Right lung (tissue), 10 donors: ENCODE data around the gene KBTBD7. TPM values are rescaled to one million over a fixed set of nuclear protein-coding genes. Genes with fewer than 3 reads are reported as not detected.

ENCODE experiments used
- DNase-seq, 2 donors: peaks; one replicate each; pipeline ENCODE4 v3.0.0-alpha.2; 2013
- long read RNA-seq, 8 donors: transcript quantifications; one replicate each; lab custom pipeline, GENCODE V29; 2026
- polyA plus RNA-seq, 5 donors: library from polyadenylated mRNA; unstranded; fragments of 120-200 nt; gene quantifications; one replicate each; pipeline versions ENCODE4 v1.2.1 to v1.2.3, GENCODE V29; 2013; ENCODE audit warnings: inconsistent platforms in 1 of 5, low replicate concordance in 1 of 5; ENCODE audit not compliant: insufficient read length in 5 of 5, insufficient read depth in 1 of 5

The KBTBD7 gene
- 10 to 100 TPM; 14.5 to 20.2 (median 17.6) TPM for polyA plus RNA-seq
- long read RNA-seq, donor 1, full-length matches to known transcripts = 37 of 37 reads
- long read RNA-seq, donor 1, partial matches to known transcripts = 0 of 37 reads
- long read RNA-seq, donor 1, other reads (novel, unspliced or antisense) = 0 of 37 reads
- long read RNA-seq, donor 2, full-length matches to known transcripts = 9 of 9 reads
- long read RNA-seq, donor 2, partial matches to known transcripts = 0 of 9 reads
- long read RNA-seq, donor 2, other reads (novel, unspliced or antisense) = 0 of 9 reads
- long read RNA-seq, donor 3, full-length matches to known transcripts = 28 of 28 reads
- long read RNA-seq, donor 3, partial matches to known transcripts = 0 of 28 reads
- long read RNA-seq, donor 3, other reads (novel, unspliced or antisense) = 0 of 28 reads
- long read RNA-seq, donor 4, full-length matches to known transcripts = 16 of 16 reads
- long read RNA-seq, donor 4, partial matches to known transcripts = 0 of 16 reads
- long read RNA-seq, donor 4, other reads (novel, unspliced or antisense) = 0 of 16 reads
- long read RNA-seq, donor 5, full-length matches to known transcripts = 20 of 20 reads
- long read RNA-seq, donor 5, partial matches to known transcripts = 0 of 20 reads
- long read RNA-seq, donor 5, other reads (novel, unspliced or antisense) = 0 of 20 reads
- long read RNA-seq, donor 6, full-length matches to known transcripts = 26 of 26 reads
- long read RNA-seq, donor 6, partial matches to known transcripts = 0 of 26 reads
- long read RNA-seq, donor 6, other reads (novel, unspliced or antisense) = 0 of 26 reads
- long read RNA-seq, donor 7, full-length matches to known transcripts = 13 of 13 reads
- long read RNA-seq, donor 7, partial matches to known transcripts = 0 of 13 reads
- long read RNA-seq, donor 7, other reads (novel, unspliced or antisense) = 0 of 13 reads
- long read RNA-seq, donor 8, full-length matches to known transcripts = 5 of 5 reads
- long read RNA-seq, donor 8, partial matches to known transcripts = 0 of 5 reads
- long read RNA-seq, donor 8, other reads (novel, unspliced or antisense) = 0 of 5 reads

DNA sequence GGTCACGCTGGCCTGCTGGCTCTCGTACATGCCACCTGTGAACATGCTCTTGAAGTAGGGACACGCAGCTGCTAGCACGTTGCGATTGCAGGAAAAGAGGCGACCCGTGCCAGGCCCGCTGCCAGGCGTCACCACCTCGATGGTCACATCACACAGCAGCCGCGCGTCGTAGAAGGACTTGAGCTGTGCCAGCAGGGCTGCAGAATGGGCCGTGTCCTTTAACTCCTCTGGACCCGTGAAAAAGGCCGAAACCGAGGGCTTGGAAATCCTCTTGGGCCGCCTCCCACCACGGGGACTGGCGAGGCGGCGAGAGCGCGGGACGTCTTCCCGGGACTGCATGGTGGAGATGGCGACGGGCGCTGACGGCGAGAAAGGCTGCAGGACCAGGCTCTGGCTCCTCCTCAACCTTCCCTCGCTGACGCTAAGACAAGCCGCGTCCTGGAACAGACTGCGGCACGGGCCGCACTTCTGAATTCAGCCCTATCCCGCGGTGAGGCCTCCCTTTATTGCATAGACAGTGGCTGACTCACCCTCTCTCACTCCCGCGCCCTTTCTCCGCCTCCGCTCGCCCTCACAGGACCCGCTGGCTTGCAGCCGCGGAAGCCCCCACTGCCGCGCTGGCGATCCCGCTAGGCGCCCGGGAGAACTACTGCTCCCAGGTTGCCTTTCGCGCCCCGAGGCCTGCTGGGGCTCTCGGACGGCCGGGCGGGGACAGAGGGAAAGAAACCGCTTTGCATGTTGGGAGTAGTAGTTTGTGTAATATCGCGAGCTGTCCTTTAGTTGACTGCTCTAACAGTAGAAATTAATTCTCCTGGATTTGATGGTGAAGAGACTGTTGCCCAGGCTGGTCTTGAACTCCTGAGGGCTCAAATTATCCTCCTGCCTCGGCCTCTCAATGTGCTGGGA is at the start of gene KBTBD7:
Gene KBTBD7, minus strand, starts transcription at position 651 of the 906 bp plus-strand sequence. Its CDS starts 312 bp downstream, at position 339.
- peak; percentile 90 to 91 for DNase-seq

- DNase-seq = no peak
These were observed 47.3 kb upstream of the KBTBD7 start for GRCh38 chr13:41241626-41242025.

DNA sequence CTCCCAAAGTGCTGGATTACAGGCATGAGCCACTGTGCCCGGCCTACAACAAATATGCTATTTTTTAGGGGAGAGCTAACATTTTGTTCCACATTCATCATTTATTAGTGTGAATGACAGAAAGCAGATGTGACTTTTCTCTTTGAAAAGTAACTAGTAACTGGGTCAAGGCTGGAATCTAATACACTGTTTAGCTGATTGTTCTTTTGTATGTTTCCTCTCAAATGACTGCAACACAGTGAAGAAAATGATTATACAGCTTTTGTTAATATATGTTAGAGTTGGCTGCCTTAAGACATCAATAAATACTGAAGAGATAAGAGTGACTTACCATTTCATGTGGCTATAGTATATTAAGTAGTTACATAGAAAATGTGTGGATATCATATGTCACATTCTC is 42.0 kb upstream of the KBTBD7 start:
- no peak for DNase-seq

- DNase-seq = no peak
These were observed 38.5 kb upstream of the KBTBD7 start for GRCh38 chr13:41232578-41233480.

DNA sequence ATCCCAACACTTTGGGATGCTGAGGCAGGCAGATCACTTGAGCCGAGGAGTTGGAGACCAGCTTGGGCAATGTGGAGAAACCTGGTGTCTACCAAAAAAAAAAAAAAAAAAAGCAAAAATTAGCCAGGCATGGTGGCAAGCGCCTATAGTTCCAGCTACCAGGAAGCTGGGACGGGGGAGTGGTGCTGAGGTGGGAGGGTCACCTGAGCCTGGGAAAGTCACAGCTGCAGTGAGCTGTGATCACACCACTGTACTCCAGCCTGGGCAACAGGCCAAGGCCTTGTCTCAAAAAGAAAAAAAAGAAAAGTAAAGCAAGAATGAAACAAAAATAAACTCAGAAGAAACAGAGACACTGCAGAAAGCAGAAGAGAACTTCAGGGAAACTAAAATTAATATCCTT is 37.4 kb upstream of the KBTBD7 start:
- DNase-seq = no peak

DNA sequence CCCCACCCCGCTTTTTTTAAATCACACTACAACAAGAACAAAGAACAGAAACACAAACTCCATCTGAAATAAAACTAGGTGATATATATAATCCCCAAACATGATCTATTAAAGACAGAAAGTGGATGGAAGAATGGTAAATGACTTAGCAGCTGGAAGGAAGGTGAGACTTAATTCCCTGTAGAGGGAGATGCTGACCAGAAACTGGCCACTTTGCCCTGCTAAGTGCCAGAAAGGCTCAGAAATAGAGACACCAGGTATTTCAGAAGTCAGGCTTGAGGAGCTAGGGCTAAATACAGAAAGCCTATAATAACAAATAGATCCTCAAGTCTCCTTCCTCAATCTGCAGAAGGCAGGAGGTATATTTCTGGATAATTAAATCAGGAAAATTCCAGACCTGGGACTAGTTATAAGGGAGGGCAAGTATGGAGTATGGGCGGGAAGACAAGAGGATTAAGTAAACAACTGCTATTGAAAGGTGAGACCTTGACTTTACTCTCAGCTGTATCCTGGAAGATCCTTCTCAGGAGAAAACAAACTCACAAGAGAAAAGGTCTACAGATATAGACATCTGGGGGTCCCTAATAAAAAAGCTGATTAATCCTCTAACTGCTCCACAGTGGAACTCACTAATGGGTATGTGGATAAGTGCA is 36.8 kb upstream of the KBTBD7 start:
- DNase-seq = no peak

- no peak for DNase-seq
These were observed 35.0 kb upstream of the KBTBD7 start for GRCh38 chr13:41229356-41229755.

DNA sequence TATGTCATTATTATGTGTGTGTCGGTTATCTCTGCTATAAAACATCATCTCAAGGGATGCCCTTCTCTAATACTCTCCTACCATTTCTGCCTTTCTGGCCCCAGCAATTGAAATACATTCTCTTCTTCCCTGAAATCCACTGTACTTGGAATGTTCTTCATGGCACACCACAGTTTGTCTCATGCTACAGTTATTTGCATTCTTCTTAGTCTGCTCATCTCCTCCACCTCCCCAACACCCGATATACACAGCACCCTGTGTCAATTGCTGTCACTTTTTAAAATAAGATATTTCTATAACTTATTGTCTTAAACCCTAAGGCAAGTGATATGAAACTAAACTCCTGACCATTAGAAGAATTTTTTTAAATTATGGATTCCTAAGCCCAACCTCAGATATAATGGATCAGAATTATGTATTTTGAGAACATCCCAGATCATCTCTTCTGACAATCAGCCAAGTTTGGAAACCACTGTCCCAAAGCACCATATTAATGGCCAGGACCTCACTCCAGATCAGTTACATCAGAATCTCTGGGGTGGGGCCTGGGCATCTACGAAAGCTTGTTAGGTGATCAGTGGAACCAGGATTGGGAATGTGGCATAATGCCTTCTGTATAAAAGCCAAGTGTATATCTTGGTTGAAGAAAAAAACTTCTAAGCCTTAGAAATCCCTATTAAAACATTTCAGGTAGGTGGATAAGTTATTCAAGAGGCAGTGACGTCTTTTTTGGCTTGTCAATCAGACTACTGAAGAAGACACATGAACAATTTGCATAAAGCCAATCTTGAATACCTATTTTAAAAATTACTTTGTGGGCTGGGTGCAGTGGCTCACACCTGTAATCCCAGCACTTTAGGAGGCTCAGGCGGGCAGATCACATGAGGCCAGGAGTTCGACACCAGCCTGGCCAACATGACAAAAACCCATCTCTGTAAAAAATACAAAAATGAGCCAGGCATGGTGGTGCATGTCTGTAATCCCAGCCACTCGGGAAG is 30.0 kb upstream of the KBTBD7 start:
- DNase-seq = no peak

DNA sequence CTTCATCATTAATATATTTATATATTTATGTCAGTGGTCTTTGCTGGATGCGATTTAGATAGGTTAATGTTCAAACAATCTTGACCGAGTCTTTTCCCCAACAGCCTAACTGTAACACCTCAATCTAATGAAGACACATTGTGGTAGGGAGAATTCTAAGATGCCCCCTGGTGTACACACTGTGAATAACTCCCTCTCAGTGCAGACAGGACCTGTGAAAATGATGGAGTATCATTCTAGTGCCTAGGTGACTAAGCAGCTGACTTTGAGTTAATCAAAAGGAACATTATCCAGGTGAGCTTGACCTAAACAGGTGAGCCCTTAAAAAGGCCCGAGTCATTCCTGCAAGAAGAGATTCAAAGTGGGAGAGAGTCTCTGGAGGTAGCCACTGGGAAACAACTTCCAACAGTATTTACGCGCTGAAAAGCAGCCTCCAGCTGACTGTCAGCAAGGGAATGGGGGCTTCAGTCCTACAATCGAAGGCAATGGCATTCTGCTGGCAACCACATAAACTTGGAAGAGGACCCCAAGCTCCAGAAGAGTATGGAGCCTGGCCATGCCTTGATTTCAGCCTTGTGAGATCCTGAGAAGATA is 28.0 kb upstream of the KBTBD7 start:
- DNase-seq = peak; percentile 6 to 18

DNA sequence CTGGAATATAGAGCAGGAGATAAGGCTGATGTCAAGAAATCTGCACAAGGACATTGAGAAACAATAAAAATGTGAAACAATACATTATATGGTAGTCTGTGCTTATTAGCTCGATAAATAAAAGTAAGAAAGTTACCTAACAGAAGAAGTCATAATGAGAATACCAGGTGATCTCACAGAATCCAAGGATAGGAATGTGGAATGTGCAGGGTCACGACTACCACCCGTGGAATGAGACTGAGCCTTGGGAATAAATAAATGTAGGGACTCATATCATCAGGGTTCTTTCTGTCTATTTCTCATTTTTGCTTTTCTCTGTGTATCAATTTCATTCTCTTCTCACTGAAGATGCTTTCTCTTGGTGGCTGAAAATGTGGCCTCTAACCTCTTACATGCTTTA is 26.0 kb upstream of the KBTBD7 start:
- DNase-seq = no peak

DNA sequence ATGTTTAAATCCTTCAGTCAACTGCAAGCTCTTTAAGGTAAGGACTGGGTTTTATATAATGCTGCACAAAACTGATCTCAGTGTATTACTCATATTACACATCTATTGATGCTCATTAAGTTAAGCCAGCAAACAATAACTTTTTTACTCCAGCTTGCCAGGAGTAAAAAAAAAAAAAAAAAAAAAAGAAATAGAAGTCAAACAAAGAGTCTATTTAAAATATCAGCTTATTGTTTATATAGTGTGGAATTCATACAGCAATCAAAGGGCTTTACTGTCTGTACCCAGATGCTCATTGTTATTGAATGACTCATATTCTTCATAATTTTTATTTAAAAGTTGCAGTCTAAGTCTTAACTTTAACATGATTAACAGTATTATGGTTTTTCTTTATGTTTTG is 21.8 kb upstream of the KBTBD7 start:
- no peak for DNase-seq

DNA sequence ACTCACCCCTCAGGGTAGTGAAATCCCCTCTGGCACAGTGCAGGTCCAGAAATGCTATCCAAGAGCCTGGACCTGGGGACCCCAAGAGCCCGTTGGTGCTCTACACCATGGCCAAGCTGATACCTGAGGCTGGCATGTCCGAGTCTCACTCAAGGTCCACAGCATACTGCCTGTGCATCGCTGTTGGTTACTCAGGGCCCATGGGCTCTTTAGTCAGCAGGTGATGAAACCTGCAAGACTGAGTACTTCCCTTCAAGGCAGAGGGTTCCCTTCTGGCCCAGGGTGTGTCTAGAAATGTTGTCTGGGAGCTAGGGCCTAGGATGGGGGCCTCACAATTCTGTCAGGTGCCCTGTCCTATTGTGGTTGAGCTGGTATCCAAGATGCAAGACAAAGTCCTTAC is 19.6 kb upstream of the KBTBD7 start:
- no peak for DNase-seq

- no peak for DNase-seq
These were observed 18.9 kb upstream of the KBTBD7 start for GRCh38 chr13:41213316-41213715.

DNA sequence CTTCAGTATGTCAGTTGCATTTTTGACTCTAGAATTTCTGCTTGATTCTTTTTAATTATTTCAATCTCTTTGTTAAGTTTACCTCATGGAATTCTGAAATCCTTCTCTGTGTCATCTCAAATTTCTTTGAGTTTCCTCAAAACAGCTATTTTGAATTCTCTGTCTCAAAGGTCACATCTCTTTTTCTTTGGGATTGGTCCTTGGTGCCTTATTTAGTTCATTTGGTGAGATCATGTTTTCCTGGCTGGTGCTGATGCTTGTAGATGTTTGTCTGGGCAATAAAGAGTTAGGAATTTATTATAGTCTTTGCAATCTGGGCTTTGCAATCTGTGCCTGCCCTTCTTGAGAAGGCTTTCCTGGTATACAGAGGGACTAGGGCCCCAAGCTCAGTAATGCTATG is 18.5 kb upstream of the KBTBD7 start:
- no peak for DNase-seq

DNA sequence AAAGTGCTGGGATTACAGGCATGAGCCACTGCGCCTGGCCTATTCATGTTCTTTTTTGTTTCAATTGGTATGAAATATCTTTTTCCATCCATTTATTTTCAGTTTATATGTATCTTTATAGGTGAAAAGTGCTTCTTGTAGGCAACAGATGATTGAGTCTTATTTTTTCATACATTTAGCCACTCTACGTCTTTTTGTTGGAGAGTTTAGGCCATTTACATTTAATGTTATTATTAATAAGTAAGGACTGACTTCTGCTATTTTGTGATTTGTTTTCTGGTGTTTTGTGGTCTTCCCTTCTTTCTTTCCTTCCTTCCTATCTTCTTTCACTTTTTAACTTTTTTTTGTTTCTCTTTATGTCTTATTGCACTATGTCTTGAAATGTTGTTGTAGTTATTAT is 16.7 kb upstream of the KBTBD7 start:
- no peak for DNase-seq

GRCh38 chr13:41206467-41206866 is 12.1 kb upstream of the KBTBD7 start:
- DNase-seq = no peak

GRCh38 chr13:41203810-41204209 is 9.4 kb upstream of the KBTBD7 start:
- DNase-seq = no peak

DNA sequence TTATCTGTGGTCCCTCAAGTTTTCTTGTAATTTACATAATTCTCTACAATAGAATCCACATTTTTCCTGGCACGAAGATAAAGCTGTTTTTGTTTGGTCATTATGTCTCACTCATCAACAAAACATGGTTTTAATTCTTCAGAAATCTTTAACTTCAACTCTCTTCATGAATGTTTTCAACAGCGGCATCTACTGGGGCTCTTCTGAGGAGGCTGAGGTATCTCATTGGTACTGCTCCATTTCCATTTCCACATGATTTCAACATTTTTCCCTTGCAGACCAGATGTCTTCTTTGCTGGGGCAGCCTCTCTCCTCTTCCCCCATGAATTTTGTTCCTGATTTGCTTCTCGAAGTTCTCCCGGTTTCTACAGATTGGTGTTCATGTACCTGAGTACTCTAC is 5.8 kb upstream of the KBTBD7 start:
- DNase-seq = no peak
